CD14-positive monocyte (primary cell): ENCODE data around the gene ACLY. TPM values are rescaled to one million over a fixed set of nuclear protein-coding genes. Genes with fewer than 3 reads are reported as not detected.

ENCODE experiments used
- DNase-seq, 3 donors: peaks; one replicate each; pipeline ENCODE4 v3.0.0-alpha.2; 2011 to 2022
- H2AFZ ChIP-seq: 2 replicates; pipeline ENCODE4 v1.6.0; 2012; ENCODE audit warnings: mild to moderate bottlenecking, low read depth, low read length, inconsistent platforms; ENCODE audit not compliant: insufficient read depth, poor library complexity, severe bottlenecking
- H3K27ac ChIP-seq, 2 donors: 1 replicate in 1 of 2; 2 replicates in 1 of 2; pipeline ENCODE4 v1.5.1; 2012 to 2013; ENCODE audit warnings: low read length in 2 of 2, control low read depth in 1 of 2, inconsistent platforms in 1 of 2, low read depth in 1 of 2, mild to moderate bottlenecking in 1 of 2
- H3K27me3 ChIP-seq, 2 donors: one replicate each; pipeline versions ENCODE4 v1.6.0 to v1.6.1; 2011 to 2013; ENCODE audit warnings: low read length in 2 of 2; ENCODE audit not compliant: control insufficient read depth in 2 of 2, insufficient read depth in 2 of 2
- H3K36me3 ChIP-seq, 2 donors: replicated peaks in 1 of 2; 1 replicate in 1 of 2; 2 replicates in 1 of 2; pipeline versions ENCODE4 v1.5.1 to v1.6.1; 2012 to 2013; ENCODE audit warnings: low read length in 2 of 2, control low read depth in 1 of 2, inconsistent platforms in 1 of 2, mild to moderate bottlenecking in 1 of 2; ENCODE audit not compliant: insufficient read depth in 2 of 2, control insufficient read depth in 1 of 2
- H3K4me1 ChIP-seq, 2 donors: 1 replicate in 1 of 2; 2 replicates in 1 of 2; pipeline versions ENCODE4 v1.5.1 to v1.6.1; 2012 to 2013; ENCODE audit warnings: low read length in 2 of 2, control low read depth in 1 of 2, inconsistent platforms in 1 of 2, mild to moderate bottlenecking in 1 of 2, moderate library complexity in 1 of 2; ENCODE audit not compliant: insufficient read depth in 2 of 2, control insufficient read depth in 1 of 2
- H3K4me2 ChIP-seq: replicated peaks from 2 replicates; pipeline ENCODE3; 2012; ENCODE audit warnings: low read length, moderate library complexity, mild to moderate bottlenecking; ENCODE audit not compliant: poor library complexity, severe bottlenecking; ENCODE audit errors: extremely low read depth
- H3K4me3 ChIP-seq, 3 experiments: fragments of 200-600 bp in 1 of 3; sonication (generic) in 1 of 3; replicated peaks in 1 of 3; 1 replicate in 2 of 3; 2 replicates in 1 of 3; pipeline ENCODE4 v1.5.1; 2011 to 2013; ENCODE audit warnings: low read length in 3 of 3, mild to moderate bottlenecking in 3 of 3, control low read depth in 2 of 3, low read depth in 2 of 3, inconsistent platforms in 1 of 3, moderate library complexity in 1 of 3
- H3K79me2 ChIP-seq: 2 replicates; pipeline ENCODE4 v1.6.0; 2012; ENCODE audit warnings: mild to moderate bottlenecking, control low read depth, inconsistent platforms, low read length, moderate library complexity; ENCODE audit not compliant: insufficient read depth
- H3K9ac ChIP-seq: 2 replicates; pipeline ENCODE4 v1.6.0; 2017; ENCODE audit warnings: low read length, mild to moderate bottlenecking; ENCODE audit not compliant: insufficient read depth, poor library complexity, severe bottlenecking
- H3K9me3 ChIP-seq, 2 donors: replicated peaks in 1 of 2; 1 replicate in 1 of 2; 2 replicates in 1 of 2; pipeline versions ENCODE4 v1.5.1 to v1.6.1; 2012 to 2013; ENCODE audit warnings: low read length in 2 of 2, control low read depth in 1 of 2; ENCODE audit not compliant: control insufficient read depth in 1 of 2, insufficient read depth in 1 of 2
- H4K20me1 ChIP-seq: 2 replicates; pipeline ENCODE4 v1.6.0; 2012; ENCODE audit warnings: mild to moderate bottlenecking, low read length, control low read depth, moderate library complexity; ENCODE audit not compliant: insufficient read depth
- H3K27ac Mint-ChIP-seq, 7 donors: one replicate each; pipeline ENCODE4 v1.8.0; 2020; ENCODE audit warnings: mild to moderate bottlenecking in 7 of 7, mixed read lengths in 7 of 7, moderate library complexity in 6 of 7, inconsistent platforms in 2 of 7
- H3K27me3 Mint-ChIP-seq, 3 donors: one replicate each; pipeline ENCODE4 v1.8.0; 2021 to 2022; ENCODE audit warnings: low read depth in 3 of 3, mild to moderate bottlenecking in 3 of 3, mixed read lengths in 3 of 3, moderate library complexity in 3 of 3, inconsistent platforms in 1 of 3
- H3K36me3 Mint-ChIP-seq, 2 donors: one replicate each; pipeline ENCODE4 v1.8.0; 2020; ENCODE audit warnings: mixed read lengths in 2 of 2, inconsistent platforms in 1 of 2, mild to moderate bottlenecking in 1 of 2
- H3K4me1 Mint-ChIP-seq: one replicate; pipeline ENCODE4 v1.8.0; 2020; ENCODE audit warnings: mild to moderate bottlenecking, mixed read lengths
- H3K4me3 Mint-ChIP-seq, 2 donors: one replicate each; pipeline ENCODE4 v1.8.0; 2020; ENCODE audit warnings: mild to moderate bottlenecking in 2 of 2, mixed read lengths in 2 of 2, moderate library complexity in 1 of 2
- H3K9me3 Mint-ChIP-seq, 7 donors: one replicate each; pipeline ENCODE4 v1.8.0; 2020 to 2022; ENCODE audit warnings: mixed read lengths in 7 of 7, mild to moderate bottlenecking in 6 of 7, moderate library complexity in 6 of 7, inconsistent platforms in 2 of 7
- CTCF ChIP-seq: fragments of 200-600 bp; IDR thresholded peaks from one replicate; pipeline ENCODE4 v1.8.0; 2022; ENCODE audit warnings: antibody characterized with exemption, mild to moderate bottlenecking
- WGBS: methylation state at CpG from one replicate; pipeline ENCODE4 v1.1.5; 2013; ENCODE audit warnings: missing lambda C conversion rate; ENCODE audit not compliant: insufficient coverage; 5-methylcytosine and 5-hydroxymethylcytosine counted together
- intact Hi-C, 2 donors: fragments of 100-400 bp; cut with micrococcal nuclease; formaldehyde crosslinking; loops; one replicate each; pipeline versions ENCODE4 v1.15.0 to v1.15.1; 2023
- polyA plus RNA-seq, 3 donors: library from polyadenylated mRNA; depleted of rRNA in 1 of 3; unstranded in 2 of 3; stranded (reverse) in 1 of 3; fragments of 300-500 nt in 2 of 3; fragments of >200 nt in 1 of 3; fragmentation: Illumina TruSeq in 2 of 3; gene quantifications; 1 replicate in 2 of 3; 2 replicates in 1 of 3; pipeline ENCODE4 v1.2.3, GENCODE V29; 2012 to 2021

The ACLY gene
- polyA plus RNA-seq, 3 donors = 41.0 to 48.3 (median 45.1) TPM

DNA sequence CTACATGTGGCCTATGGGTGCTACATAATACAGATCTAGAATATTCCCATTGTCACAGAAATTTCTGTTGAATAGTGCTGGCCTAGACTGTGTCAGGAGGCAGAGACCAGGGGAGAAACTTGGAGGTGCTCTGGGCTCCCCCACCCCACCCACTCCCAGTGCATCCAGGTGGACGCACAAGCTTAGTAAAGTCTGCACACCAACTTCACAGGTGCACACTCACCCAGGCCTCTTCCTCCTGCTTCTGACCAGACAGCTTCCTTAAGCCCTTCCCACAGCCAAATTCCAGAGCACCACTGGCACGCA is 40.2 kb upstream of the ACLY start:
- H3K9me3 ChIP-seq = no peaks in the 10 kb centered on the region
- H3K4me2 ChIP-seq = no peak overlapping the region
- H4K20me1 ChIP-seq = no peaks in the 10 kb centered on the region
- H3K9ac ChIP-seq = no peak overlapping the region
- H3K27ac ChIP-seq = no peak overlapping the region
- H2AFZ ChIP-seq = peak overlapping the region; percentile 4
- H3K36me3 ChIP-seq = no peaks in the 10 kb centered on the region
- H3K4me1 ChIP-seq = peaks cover 0 to 7% of the 10 kb centered on the region in 2 donors
- intact Hi-C loops = no loop called here
- H3K4me1 Mint-ChIP-seq = peaks cover 16% of the 10 kb centered on the region
- H3K79me2 ChIP-seq = no peaks in the 10 kb centered on the region
- H3K36me3 Mint-ChIP-seq = no peaks in the 10 kb centered on the region
- no peak for DNase-seq
- H3K27ac Mint-ChIP-seq = no peak overlapping the region
- no peaks in the 10 kb centered on the region for H3K9me3 Mint-ChIP-seq
- H3K4me3 ChIP-seq = no peak overlapping the region
- no peak overlapping the region for H3K4me3 Mint-ChIP-seq
- H3K27me3 ChIP-seq = no peaks in the 10 kb centered on the region
- 0% methylated on average over 1 of the region's 2 CpGs for WGBS
- no peaks in the 10 kb centered on the region for H3K27me3 Mint-ChIP-seq
- no peak for TF ChIP-seq CTCF

DNA sequence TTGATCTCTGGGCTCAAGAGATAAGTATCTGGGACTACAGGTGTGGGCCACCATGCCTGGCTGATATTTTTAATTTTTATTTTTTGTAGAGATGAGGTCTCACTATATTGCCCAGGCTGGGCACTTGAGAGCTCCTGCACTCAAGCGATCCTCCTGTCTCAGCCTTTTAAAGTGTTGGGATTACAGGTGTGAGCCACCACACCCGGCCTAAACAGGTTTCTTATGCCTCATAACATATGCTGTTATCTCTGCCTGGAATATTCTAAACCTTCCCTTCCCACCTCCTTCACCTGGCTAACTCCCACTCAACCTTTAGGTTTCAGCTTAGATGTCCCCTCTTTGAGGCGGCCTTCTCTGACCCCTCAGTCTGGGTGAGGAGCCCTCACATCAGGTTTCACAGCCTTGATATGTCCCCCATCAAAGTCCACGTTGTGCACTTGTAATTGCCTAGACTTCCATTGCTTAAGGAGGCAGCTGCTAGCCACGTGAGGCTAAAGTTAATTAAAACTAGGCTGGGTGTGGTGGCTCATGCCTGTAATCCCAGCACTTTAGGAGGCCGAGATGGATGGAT is 39.2 kb upstream of the ACLY start:
- no peak for TF ChIP-seq CTCF
- no peaks in the 10 kb centered on the region for H3K27me3 Mint-ChIP-seq
- 92% methylated on average over 2 of the region's 6 CpGs for WGBS
- Histone ChIP-seq H3K27me3 (no peaks in the 10 kb centered on the region), H3K4me2 (no peak overlapping the region), H3K9ac (no peak overlapping the region), H3K4me1 (peaks cover 0 to 7% of the 10 kb centered on the region in 2 donors), H3K79me2 (no peaks in the 10 kb centered on the region), H3K27ac (no peak overlapping the region), H4K20me1 (no peaks in the 10 kb centered on the region), H3K4me3 (no peak overlapping the region), H3K9me3 (no peaks in the 10 kb centered on the region), H2AFZ (peak overlapping the region; percentile 37), H3K36me3 (no peaks in the 10 kb centered on the region)
- no peaks in the 10 kb centered on the region for H3K36me3 Mint-ChIP-seq
- H3K4me1 Mint-ChIP-seq = peaks cover 16% of the 10 kb centered on the region
- H3K4me3 Mint-ChIP-seq = no peak overlapping the region
- no peak for DNase-seq
- H3K9me3 Mint-ChIP-seq = no peaks in the 10 kb centered on the region
- intact Hi-C loops = no loop called here
- no peak overlapping the region for H3K27ac Mint-ChIP-seq
